ENCODE data around the gene MRPL37.

The MRPL37 gene

GRCh38 chr1:54266195-54266594, 66.2 kb downstream of the MRPL37 start:
- DNase-seq, result no peak

GRCh38 chr1:54266908-54267307, 66.9 kb downstream of the MRPL37 start:
- no peak for DNase-seq

Data from NCI-H748 treated with DMSO at 0.1 percent for 48 hours (cell line).